Esophagus muscularis mucosa (tissue), 4 donors: Measurements from ENCODE around the gene AP1B1. TPM values are rescaled to one million over a fixed set of nuclear protein-coding genes. Genes with fewer than 3 reads are reported as not detected.
A peak's percentile ranks its signal among the peaks of the same experiment; 100 is the strongest.

Experiments
- DNase-seq: peaks from one replicate; pipeline ENCODE4 v3.0.0-alpha.2; 2017; ENCODE audit errors: extremely low spot score
- H3K27ac ChIP-seq, 4 donors: fragments of 200-600 bp; sonication (generic); replicated peaks in 1 of 4; 1 replicate in 3 of 4; 2 replicates in 1 of 4; pipeline ENCODE4 v1.5.1; 2016 to 2019; ENCODE audit warnings: mild to moderate bottlenecking in 1 of 4
- H3K27me3 ChIP-seq, 4 donors: fragments of 200-600 bp; sonication (generic); one replicate each; pipeline versions ENCODE4 v1.5.1 to v1.6.0; 2016 to 2019
- H3K36me3 ChIP-seq, 4 donors: fragments of 200-600 bp; sonication (generic); one replicate each; pipeline ENCODE4 v1.5.1; 2016 to 2019
- H3K4me1 ChIP-seq, 4 donors: fragments of 200-600 bp; sonication (generic); one replicate each; pipeline ENCODE4 v1.5.1; 2016 to 2019
- H3K4me3 ChIP-seq, 4 donors: fragments of 200-600 bp; sonication (generic); 1 replicate in 2 of 4; 2 replicates in 2 of 4; pipeline ENCODE4 v1.5.1; 2016 to 2019; ENCODE audit warnings: mild to moderate bottlenecking in 4 of 4, moderate library complexity in 1 of 4
- H3K9me3 ChIP-seq, 4 donors: fragments of 200-600 bp; sonication (generic); 1 replicate in 3 of 4; 2 replicates in 1 of 4; pipeline ENCODE4 v1.5.1; 2016 to 2019
- CTCF ChIP-seq, 3 experiments: fragments of 200-600 bp in 2 of 3; fragments of 450-650 bp in 1 of 3; sonication (generic) in 2 of 3; IDR thresholded peaks; one replicate each; pipeline ENCODE4 v1.5.1; 2017 to 2019; ENCODE audit warnings: antibody characterized with exemption in 3 of 3, mild to moderate bottlenecking in 2 of 3, moderate library complexity in 1 of 3
- EP300 ChIP-seq: sonication (generic); formaldehyde crosslinking; IDR thresholded peaks from one replicate; pipeline ENCODE4 v1.6.1; 2017; ENCODE audit warnings: antibody characterized with exemption
- POLR2A ChIP-seq: fragments of 450-650 bp; IDR thresholded peaks from one replicate; pipeline ENCODE4 v1.6.1; 2017; ENCODE audit warnings: antibody characterized with exemption, moderate library complexity, mild to moderate bottlenecking, low read depth
- POLR2AphosphoS5 ChIP-seq, 2 donors: sonication (generic); formaldehyde crosslinking; IDR thresholded peaks; one replicate each; pipeline ENCODE4 v1.6.1; 2017; ENCODE audit warnings: antibody characterized with exemption in 2 of 2
- WGBS: methylation state at CpG from one replicate; pipeline ENCODE4 v1.1.5; 2018; 5-methylcytosine and 5-hydroxymethylcytosine counted together
- intact Hi-C: fragments of 100-400 bp; cut with DNase I; formaldehyde crosslinking; loops from one replicate; pipeline ENCODE4 v1.15.1; 2023
- total RNA-seq, 4 donors: library from RNA; depleted of rRNA; stranded (reverse); fragments of >200 nt; gene quantifications; one replicate each; pipeline versions ENCODE4 v1.1.0 to v1.2.1, GENCODE V29; 2016

AP1B1 gene
- total RNA-seq, 4 donors from 2014 or later, result 55.6 to 72.2 (median 57.4) TPM

- peak overlapping the region; percentile 45 to 95 (median 92) for H3K27ac ChIP-seq
- H3K4me3 ChIP-seq, result peak overlapping the region; percentile 88 to 99 (median 96)
- peaks cover 1 to 11% (median 7%) of the 10 kb centered on the region in 4 donors for H3K36me3 ChIP-seq
- peaks cover 42 to 65% (median 61%) of the 10 kb centered on the region in 4 donors for H3K4me1 ChIP-seq
- intact Hi-C loops, result loop anchor here (1.0 to 2.0 kb wide), 3 partner anchors 37 to 83 kb away; partner anchors contain the start of genes AP1B1 and EWSR1
- DNase-seq, result no peak
- no peaks in the 10 kb centered on the region for H3K27me3 ChIP-seq
- 44% methylated on average over 7 of the region's 7 CpGs for WGBS
- TF ChIP-seq CTCF (IDR thresholded peaks at IDR 0.05) (no peak), POLR2A (no peak), POLR2AphosphoS5 (IDR thresholded peaks at IDR 0.05) (no peak), EP300 (no peak)
- no peaks in the 10 kb centered on the region for H3K9me3 ChIP-seq
These were observed 82.6 kb downstream of the AP1B1 start for GRCh38 chr22:29305836-29306174.

- no peak for DNase-seq
- no peak for TF ChIP-seq POLR2AphosphoS5 (IDR thresholded peaks at IDR 0.05)
- no peak for TF ChIP-seq EP300
- TF ChIP-seq CTCF (IDR thresholded peaks at IDR 0.05), result peak in 1 of 3 experiments; percentile 8
- no peak for TF ChIP-seq POLR2A
- H3K4me3 ChIP-seq, result no peak overlapping the region
- intact Hi-C loops, result no loop called here
- peaks cover 13 to 36% (median 32%) of the 10 kb centered on the region in 4 donors for H3K4me1 ChIP-seq
- H3K36me3 ChIP-seq, result peaks cover 29 to 41% (median 36%) of the 10 kb centered on the region in 4 donors
- WGBS, result 50% methylated on average over 12 of the region's 13 CpGs
- no peaks in the 10 kb centered on the region for H3K9me3 ChIP-seq
- H3K27me3 ChIP-seq, result no peaks in the 10 kb centered on the region
- peak overlapping the region in 2 of 4 donors; percentile 6 to 44 for H3K27ac ChIP-seq
These were observed 85.5 kb downstream of the AP1B1 start for GRCh38 chr22:29302681-29303465.

- peak overlapping the region in 2 of 4 donors; percentile 6 to 44 for H3K27ac ChIP-seq
- no peaks in the 10 kb centered on the region for H3K27me3 ChIP-seq
- no peak overlapping the region for H3K4me3 ChIP-seq
- H3K36me3 ChIP-seq, result peaks cover 34 to 46% (median 42%) of the 10 kb centered on the region in 4 donors
- intact Hi-C loops, result no loop called here
- H3K4me1 ChIP-seq, result peaks cover 8 to 30% (median 26%) of the 10 kb centered on the region in 4 donors
- DNase-seq, result no peak
- TF ChIP-seq CTCF (IDR thresholded peaks at IDR 0.05), result no peak
- TF ChIP-seq POLR2AphosphoS5 (IDR thresholded peaks at IDR 0.05), result no peak
- TF ChIP-seq POLR2A, result no peak
- TF ChIP-seq EP300, result no peak
- H3K9me3 ChIP-seq, result no peaks in the 10 kb centered on the region
- WGBS, result 45% methylated on average over 2 of the region's 2 CpGs
These were observed 86.0 kb downstream of the AP1B1 start for GRCh38 chr22:29302402-29302680.

GRCh38 chr22:29301716-29302401 lies 86.5 kb downstream of the AP1B1 start:
- Histone ChIP-seq H3K36me3 (peaks cover 39 to 51% (median 46%) of the 10 kb centered on the region in 4 donors), H3K27ac (peak overlapping the region in 2 of 4 donors; percentile 6 to 44), H3K27me3 (no peaks in the 10 kb centered on the region), H3K4me1 (peaks cover 8 to 29% (median 26%) of the 10 kb centered on the region in 4 donors), H3K9me3 (no peaks in the 10 kb centered on the region), H3K4me3 (no peak overlapping the region)
- intact Hi-C loops, result no loop called here
- 89% methylated on average over 16 of the region's 17 CpGs for WGBS
- TF ChIP-seq POLR2A (no peak), EP300 (no peak), CTCF (IDR thresholded peaks at IDR 0.05) (no peak), POLR2AphosphoS5 (IDR thresholded peaks at IDR 0.05) (no peak)
- DNase-seq, result no peak
